Measurements from ENCODE around the gene FRYL. TPM values are rescaled to one million over a fixed set of nuclear protein-coding genes. Genes with fewer than 3 reads are reported as not detected.
A peak's percentile ranks its signal among the peaks of the same experiment; 100 is the strongest.

Gene FRYL
- total and polyA plus RNA-seq, 2 experiments from 2014 or later = 20.6 to 33.0 TPM

- Histone ChIP-seq H3K27me3 (peaks cover 97% of the 10 kb centered on the region), H3K27ac (no peak overlapping the region), H3K36me3 (no peaks in the 10 kb centered on the region), H3K4me3 (peak overlapping the region; percentile 31), H3K4me1 (ENCODE audit: low read depth) (no peaks in the 10 kb centered on the region), H3K9me3 (ENCODE audit: low read depth) (no peaks in the 10 kb centered on the region)
- TF ChIP-seq CTCF (IDR thresholded peaks at IDR 0.05; ENCODE audit: low read depth, low read length) = no peak
- no peak for DNase-seq (ENCODE audit: low read depth in 1 of 2, low spot score in 1 of 2)
Observed at GRCh38 chr4:48483777-48484493, 296.1 kb downstream of the FRYL start.

GRCh38 chr4:48483006-48483776 lies 296.9 kb downstream of the FRYL start, which contains the start of gene SLC10A4:
SLC10A4 (plus strand) TSS chr4:48483343; CDS start chr4:48483562, 219 bp downstream.
- H3K27ac ChIP-seq = no peak within 1 kb of the TSS
- no peak for TF ChIP-seq CTCF (IDR thresholded peaks at IDR 0.05; ENCODE audit: low read depth, low read length)
- H3K4me3 ChIP-seq = peak within 1 kb of the TSS; percentile 31
- H3K4me1 ChIP-seq (ENCODE audit: low read depth) = no peaks in the 10 kb centered on the region
- H3K36me3 ChIP-seq = no peaks in the 10 kb centered on the region
- DNase-seq (ENCODE audit: low read depth in 1 of 2, low spot score in 1 of 2) = peak in 1 of 2 donors; percentile 67
- peaks cover 90% of the 10 kb centered on the region for H3K27me3 ChIP-seq
- no peaks in the 10 kb centered on the region for H3K9me3 ChIP-seq (ENCODE audit: low read depth)

GRCh38 chr4:48481581-48481980 lies 298.5 kb downstream of the FRYL start:
- DNase-seq (ENCODE audit: low read depth in 1 of 2, low spot score in 1 of 2) = no peak
- Histone ChIP-seq H3K36me3 (no peaks in the 10 kb centered on the region), H3K27ac (no peak overlapping the region), H3K4me1 (ENCODE audit: low read depth) (no peaks in the 10 kb centered on the region), H3K4me3 (no peak overlapping the region), H3K27me3 (peaks cover 74% of the 10 kb centered on the region), H3K9me3 (ENCODE audit: low read depth) (no peaks in the 10 kb centered on the region)
- TF ChIP-seq CTCF (IDR thresholded peaks at IDR 0.05; ENCODE audit: low read depth, low read length) = no peak

GRCh38 chr4:48478273-48478672 lies 301.8 kb downstream of the FRYL start:
- H3K36me3 ChIP-seq = no peaks in the 10 kb centered on the region
- no peak for TF ChIP-seq CTCF (IDR thresholded peaks at IDR 0.05; ENCODE audit: low read depth, low read length)
- no peaks in the 10 kb centered on the region for H3K4me1 ChIP-seq (ENCODE audit: low read depth)
- DNase-seq (ENCODE audit: low read depth in 1 of 2, low spot score in 1 of 2) = no peak
- H3K27me3 ChIP-seq = peaks cover 44% of the 10 kb centered on the region
- H3K9me3 ChIP-seq (ENCODE audit: low read depth) = no peaks in the 10 kb centered on the region
- H3K4me3 ChIP-seq = no peak overlapping the region
- no peak overlapping the region for H3K27ac ChIP-seq

GRCh38 chr4:48475770-48476169 lies 304.3 kb downstream of the FRYL start:
- no peak for TF ChIP-seq CTCF (IDR thresholded peaks at IDR 0.05; ENCODE audit: low read depth, low read length)
- H3K9me3 ChIP-seq (ENCODE audit: low read depth) = no peaks in the 10 kb centered on the region
- no peak for DNase-seq (ENCODE audit: low read depth in 1 of 2, low spot score in 1 of 2)
- H3K4me3 ChIP-seq = no peak overlapping the region
- H3K27me3 ChIP-seq = peaks cover 19% of the 10 kb centered on the region
- no peaks in the 10 kb centered on the region for H3K36me3 ChIP-seq
- H3K27ac ChIP-seq = no peak overlapping the region
- H3K4me1 ChIP-seq (ENCODE audit: low read depth) = no peaks in the 10 kb centered on the region
